ENCODE measurements around the gene MACROH2A1.
"Not testable (repeated sequence)": the region's sequence is repeated elsewhere in the genome, so short reads cannot be mapped to it uniquely, and the experiment has no call there.

The MACROH2A1 gene

DNA sequence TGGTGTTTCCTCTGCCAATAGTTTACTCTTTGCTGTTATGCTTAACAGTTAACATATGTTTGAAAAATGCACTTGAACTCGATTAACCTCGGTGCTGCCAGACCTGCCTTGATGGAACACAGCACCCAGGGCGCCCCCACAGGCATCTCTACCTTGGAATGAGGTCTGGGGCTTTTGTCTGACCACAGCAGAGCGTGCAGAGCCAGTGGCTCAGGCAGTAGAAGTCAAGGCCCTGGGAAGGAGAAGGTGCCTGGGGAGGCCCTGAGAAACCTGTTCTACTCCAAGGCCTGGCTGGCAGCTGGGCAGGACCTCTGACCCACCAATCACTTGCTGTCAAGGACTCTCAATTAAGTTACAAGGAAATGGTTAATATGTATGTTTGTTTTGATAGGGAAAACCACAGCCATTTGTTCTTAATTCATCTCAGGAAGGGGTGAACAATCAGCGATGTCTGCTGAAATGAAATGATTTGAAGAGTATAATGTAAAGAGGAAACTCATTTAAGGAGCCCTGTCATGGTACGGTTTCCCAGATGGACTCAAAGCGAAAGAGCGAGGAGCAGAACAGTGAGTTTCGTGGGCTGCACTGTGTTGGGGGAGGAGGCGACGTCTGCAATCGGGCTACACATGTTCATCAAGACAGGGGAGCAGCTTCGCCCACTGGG, 21.9 kb downstream of the MACROH2A1 start:
- peak; percentile 72 to 91 for ATAC-seq

DNA sequence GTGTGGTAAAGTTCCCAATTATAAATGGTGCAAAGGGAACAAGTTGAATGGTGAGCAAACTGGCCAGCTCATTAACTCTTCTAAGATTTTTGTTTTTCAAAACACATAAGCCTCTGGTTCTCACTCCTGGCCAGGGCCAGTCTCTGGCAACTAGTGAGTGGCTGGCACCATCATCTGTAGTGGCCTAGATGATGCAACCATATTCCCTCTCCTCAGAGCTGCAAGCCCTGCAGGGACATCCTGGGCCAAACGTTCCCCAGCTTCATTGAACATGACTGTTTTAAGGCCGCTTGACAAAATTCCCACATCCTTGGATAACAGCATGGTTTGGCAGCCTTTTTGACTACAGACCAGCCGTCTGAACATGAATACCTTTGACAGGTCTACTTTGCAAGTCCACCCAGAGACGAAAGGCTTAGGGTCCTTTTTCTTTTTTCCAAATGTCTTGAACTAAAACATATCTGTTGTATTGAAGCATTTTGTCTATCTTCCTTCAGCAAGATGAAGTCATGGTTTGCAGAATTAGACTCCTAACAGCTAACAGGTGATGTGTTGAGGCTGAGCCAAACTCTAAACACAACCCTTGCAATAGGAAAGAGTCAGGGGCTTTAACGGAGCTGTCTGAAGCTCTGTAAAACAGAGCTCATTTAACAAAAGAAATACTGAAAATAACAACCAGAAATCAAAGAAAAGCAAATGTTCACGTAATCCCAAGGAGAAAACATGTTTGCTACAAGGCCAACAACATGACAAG, 23.8 kb downstream of the MACROH2A1 start:
- ATAC-seq = no peak

- no peak for ATAC-seq
Measured at GRCh38 chr5:135373736-135374515, 25.1 kb downstream of the MACROH2A1 start.

GRCh38 chr5:135372654-135373381, 26.2 kb downstream of the MACROH2A1 start:
- no peak for ATAC-seq

- no peak for ATAC-seq
Measured at GRCh38 chr5:135371622-135372232, 27.3 kb downstream of the MACROH2A1 start.

GRCh38 chr5:135369952-135370351, 29.1 kb downstream of the MACROH2A1 start:
- ATAC-seq = no peak

DNA sequence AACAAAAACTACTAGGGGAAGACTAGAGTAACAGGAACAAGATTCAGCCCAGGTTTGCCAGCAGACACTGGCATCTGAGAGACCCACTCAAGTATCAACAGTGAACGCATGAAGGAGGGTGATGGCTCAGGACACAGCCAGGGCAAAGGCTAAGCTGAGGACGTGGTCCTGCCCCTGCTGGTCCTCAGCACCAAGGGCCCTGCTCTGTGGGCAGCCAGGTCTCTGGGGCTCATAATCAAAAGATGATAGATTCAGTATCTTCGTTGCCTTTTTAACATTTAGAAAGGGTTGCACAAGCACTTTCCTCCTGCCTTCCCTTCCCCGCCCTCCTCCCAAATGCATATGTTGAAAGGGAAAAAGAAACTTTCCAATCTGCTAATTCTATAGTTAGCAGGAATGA, 31.5 kb downstream of the MACROH2A1 start:
- ATAC-seq = no peak

GRCh38 chr5:135367076-135367475, 32.0 kb downstream of the MACROH2A1 start:
- ATAC-seq = no peak

DNA sequence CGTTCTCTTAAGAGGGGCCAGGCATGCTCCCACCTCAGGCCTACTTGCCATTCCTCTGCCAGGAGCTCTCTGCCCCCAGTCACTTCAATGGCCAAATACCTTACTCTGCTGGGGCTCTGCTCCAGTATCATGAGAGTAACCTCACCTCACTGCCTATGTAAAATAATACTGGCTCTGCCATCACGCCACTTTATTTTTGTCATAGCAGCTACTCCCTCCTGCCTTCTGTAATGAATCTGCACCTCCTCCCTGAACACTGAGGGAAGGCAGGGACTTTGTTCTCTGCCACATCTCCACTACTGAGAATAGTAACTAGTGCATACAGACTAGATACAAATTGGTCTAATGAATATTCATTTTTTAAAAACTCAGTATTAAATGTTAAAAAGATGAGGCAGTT, 33.8 kb downstream of the MACROH2A1 start:
- ATAC-seq = no peak

DNA sequence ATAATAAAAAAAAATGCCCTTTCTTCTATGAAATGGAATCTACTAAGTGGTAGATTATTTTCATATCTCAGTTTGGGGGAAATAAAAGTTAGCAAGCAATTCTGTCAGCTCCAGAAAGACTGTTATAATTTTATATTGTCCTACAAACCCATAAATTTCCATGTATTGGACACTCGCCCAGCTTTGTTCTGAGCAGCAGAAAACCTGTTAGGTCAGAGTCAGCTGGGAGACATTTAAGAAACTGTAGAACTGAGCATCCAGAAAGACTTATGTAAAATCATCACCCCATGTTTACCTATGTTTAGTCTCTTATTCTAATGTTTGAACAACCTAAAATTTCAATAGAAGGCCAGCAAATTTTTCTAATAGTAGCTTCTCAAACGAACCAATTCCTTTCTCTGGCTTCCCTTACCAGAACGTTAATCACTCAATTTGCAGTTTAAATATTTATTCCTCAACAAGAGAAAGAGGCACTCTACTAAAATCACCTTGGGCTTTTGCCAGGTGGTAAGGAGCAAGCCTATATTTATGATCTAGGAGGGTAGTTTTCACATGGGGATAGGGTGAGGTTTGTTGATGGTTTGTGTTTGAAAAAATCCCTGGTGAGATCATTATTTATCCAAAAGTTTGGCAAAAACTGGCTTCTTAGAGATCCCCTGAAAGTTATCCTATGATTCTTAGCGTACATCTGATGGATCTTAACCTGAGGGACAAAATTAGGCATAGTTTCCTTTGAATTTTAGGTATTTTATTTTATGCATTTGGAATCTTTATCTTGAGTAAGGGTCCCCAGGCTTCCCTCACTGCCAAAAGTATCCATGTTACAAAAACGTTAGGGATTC, 34.4 kb downstream of the MACROH2A1 start:
- ATAC-seq = no peak

GRCh38 chr5:135363342-135363741, 35.7 kb downstream of the MACROH2A1 start:
- not testable (repeated sequence) for ATAC-seq

GRCh38 chr5:135362102-135362501, 36.9 kb downstream of the MACROH2A1 start:
- ATAC-seq = no peak

DNA sequence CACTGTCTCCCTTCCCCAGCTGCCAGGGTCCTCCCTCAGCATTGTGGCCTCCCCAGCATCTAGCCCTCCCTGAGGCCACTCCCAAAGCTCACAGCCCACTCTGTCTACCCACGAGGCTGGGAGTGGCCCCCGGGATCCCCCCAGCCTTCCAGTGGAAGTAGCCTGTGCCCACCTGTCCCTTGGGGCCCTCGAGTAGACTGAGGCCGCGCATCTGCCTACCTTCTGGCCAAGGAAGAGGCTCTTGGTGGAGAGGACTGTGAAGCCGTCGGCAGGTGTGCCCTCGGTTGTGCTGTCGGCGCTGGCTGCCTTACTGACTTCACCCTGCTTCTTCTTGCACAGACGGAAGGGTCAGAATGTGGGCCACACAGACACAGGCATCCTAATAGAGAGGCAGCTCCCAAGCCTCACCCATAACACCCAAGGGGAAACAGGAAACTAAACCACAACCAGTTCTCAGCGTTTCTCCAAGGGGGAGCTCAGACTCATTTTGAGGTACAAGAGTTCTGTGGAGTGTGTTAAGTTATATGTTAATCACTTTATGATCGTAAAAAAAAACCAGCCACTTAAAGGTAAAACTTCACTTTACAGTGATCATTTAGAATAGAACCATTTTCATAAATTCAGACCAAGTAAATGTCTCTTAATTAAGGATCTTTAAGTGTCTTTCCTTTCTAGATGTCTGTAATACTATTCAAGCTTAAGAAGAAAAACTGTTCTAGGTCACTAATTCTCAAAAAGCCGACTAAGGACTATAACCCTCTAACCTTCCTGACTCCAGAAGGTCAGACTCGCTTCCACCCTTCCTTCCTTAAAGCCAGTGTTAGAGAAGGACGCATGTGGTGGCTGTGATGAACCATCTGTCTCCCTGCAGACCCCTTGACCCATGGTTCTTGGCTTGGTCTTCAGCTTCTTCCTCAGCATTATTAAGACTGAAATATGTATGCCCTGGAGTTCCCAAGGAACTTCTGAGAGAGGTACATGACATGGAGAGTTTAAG, 38.5 kb downstream of the MACROH2A1 start:
- ATAC-seq = no peak

DNA sequence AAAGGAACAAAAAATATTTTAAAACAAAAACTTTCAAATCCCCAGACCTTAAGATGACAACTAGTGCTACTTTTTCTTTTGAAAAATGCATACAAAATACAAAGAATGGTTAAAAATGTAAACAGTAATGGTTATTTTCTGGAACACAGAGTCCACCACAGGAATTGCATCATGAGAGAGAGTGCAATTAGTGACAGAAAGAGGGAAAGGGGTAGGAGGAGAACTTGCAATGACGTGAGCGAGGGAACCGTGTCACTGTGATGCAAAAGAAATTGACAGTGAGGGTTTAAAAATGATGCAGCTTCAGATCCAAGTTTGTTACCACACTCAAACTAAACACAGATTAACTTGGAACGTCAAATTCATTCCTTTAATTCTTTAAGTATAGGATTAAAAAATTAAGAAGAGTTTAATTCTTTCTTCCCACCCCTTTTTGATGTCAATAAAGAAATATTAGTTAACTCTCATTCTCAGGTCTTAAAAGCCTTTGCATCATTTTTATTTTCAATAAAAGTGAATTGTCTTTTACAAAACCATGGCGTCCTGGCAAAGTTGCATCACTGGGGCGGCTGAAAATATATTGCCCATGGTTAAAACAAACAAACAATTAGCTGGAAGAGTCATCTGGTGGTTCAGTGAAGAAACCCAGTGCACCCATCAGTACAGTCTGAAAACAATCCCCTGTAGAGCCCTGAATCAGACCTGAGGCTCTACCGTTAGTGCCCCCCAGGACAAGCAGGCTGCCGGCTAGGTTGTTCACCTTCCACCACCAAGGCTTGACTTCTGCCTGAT, 39.5 kb downstream of the MACROH2A1 start:
- ATAC-seq = no peak

GRCh38 chr5:135357685-135358084, 41.3 kb downstream of the MACROH2A1 start:
- no peak for ATAC-seq

GRCh38 chr5:135356522-135357318, 42.3 kb downstream of the MACROH2A1 start:
- no peak for ATAC-seq

GRCh38 chr5:135355169-135355568, 43.9 kb downstream of the MACROH2A1 start:
- ATAC-seq = no peak

DNA sequence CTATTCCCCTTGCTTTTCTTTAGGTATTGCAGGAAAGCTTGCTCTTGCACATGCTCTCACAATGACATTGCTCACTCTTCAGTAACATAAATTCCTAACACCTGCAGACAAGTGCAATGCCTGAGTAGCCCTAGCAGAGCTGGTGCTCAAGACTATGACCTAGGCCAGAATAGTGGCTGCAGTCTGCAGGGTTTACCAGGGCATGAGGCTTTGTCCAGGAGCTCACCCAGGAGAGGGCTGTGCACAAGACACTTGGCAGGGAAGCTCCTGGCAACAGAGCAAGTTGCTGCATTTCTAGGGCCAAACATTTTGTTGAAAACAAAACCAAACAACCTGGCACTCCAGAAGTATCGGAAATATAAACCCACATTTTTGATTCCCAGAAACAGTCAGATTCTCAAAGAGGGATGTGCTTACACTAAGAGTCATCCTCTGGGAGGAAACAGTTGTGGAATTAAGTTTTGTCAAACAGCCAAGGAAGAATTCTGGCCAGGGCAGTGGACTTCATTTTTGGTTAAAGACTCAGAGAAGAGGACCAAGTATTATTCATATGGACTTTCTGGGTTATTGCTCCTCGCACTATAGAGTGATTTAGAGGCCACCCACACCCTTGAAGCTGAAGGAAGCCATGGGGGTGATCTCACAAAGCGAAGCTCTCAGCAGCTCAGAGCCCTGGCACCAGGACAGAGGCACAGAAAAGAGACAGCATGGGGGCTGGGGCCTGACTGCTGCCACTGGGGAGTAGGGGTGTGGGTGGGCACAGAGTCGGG, 44.9 kb downstream of the MACROH2A1 start:
- ATAC-seq = no peak

Measured in activated CD4-positive, CD25-positive, alpha-beta regulatory T cell treated with anti-CD3 and anti-CD28 coated beads, Interleukin-2, amount 50 U/mL, for 24 hours (primary cell).